ENCODE measurements around the gene KLK10.

The KLK10 gene, protein sequence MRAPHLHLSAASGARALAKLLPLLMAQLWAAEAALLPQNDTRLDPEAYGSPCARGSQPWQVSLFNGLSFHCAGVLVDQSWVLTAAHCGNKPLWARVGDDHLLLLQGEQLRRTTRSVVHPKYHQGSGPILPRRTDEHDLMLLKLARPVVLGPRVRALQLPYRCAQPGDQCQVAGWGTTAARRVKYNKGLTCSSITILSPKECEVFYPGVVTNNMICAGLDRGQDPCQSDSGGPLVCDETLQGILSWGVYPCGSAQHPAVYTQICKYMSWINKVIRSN

DNA sequence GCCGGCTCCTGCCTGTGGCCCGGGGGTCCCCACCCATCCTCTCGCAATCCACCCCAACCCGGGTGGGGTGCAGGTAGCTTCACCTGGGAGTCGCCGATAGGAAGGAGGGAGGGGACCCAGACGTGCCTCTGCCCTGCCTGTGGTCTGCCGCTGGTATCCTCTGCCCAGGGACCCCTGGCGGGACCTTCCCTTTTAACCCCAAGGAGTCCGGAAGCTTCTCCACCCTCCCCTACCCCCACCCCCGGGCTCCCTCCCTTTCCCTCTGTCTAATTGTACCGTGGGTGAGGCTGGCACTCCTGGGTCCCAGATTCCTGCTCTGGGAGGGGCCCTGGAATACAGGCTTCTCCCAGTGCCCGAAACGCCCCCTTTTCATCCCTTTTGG lies at the start of gene KLK10:
Gene KLK10 (minus strand): TSS at position 166 of the 382 bp plus-strand sequence. CDS start 579 bp downstream, outside the sequence.
- no peak within 1 kb of the TSS for H3K4me3 ChIP-seq (ENCODE audit: low read depth, low read length)
- TF ChIP-seq, protein P1, sequence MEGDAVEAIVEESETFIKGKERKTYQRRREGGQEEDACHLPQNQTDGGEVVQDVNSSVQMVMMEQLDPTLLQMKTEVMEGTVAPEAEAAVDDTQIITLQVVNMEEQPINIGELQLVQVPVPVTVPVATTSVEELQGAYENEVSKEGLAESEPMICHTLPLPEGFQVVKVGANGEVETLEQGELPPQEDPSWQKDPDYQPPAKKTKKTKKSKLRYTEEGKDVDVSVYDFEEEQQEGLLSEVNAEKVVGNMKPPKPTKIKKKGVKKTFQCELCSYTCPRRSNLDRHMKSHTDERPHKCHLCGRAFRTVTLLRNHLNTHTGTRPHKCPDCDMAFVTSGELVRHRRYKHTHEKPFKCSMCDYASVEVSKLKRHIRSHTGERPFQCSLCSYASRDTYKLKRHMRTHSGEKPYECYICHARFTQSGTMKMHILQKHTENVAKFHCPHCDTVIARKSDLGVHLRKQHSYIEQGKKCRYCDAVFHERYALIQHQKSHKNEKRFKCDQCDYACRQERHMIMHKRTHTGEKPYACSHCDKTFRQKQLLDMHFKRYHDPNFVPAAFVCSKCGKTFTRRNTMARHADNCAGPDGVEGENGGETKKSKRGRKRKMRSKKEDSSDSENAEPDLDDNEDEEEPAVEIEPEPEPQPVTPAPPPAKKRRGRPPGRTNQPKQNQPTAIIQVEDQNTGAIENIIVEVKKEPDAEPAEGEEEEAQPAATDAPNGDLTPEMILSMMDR (conservative IDR thresholded peaks at IDR 0.05; ENCODE audit: low read depth, low read length) = no peak
- DNase-seq (ENCODE audit: low read depth) = no peak

DNA sequence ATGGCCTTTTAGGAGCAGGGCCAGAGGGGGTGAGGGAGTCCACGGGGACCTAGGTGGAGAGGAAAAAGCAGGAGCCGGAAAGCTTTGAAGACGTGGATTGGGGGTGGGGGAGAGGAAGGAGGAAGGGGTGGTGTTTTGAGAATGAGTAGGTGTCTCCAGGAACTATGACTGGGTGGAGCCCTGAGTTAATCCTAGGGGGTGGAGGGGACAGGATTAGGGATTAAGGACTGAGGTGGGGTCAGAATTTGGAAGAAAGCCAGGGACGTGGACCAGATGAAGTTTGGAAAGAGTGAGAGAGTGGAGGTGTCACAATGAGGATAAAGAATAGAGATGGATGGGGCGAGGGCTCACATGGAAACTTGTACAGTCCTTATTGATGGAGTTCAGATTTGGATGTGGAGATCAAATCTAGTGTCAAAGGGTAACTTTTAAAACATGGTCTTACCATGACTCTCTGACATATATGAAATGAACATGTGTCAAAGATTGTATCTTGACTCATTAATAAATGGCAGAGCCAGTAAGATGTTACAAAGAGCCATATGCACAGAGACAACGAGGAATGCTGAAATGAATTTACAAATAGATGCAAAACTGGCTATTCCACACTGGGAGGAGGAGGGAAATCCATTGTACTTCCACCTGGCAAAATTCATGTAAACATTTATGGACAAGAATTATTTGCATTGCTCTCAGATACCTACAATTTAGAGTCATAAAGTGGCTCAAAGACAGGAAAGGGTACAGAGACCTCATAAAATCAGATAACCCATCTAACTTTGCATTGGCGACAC lies 47.1 kb upstream of the KLK10 start:
- TF ChIP-seq, protein P1 (conservative IDR thresholded peaks at IDR 0.05; ENCODE audit: low read depth, low read length) = no peak
- no peak for DNase-seq (ENCODE audit: low read depth)

DNA sequence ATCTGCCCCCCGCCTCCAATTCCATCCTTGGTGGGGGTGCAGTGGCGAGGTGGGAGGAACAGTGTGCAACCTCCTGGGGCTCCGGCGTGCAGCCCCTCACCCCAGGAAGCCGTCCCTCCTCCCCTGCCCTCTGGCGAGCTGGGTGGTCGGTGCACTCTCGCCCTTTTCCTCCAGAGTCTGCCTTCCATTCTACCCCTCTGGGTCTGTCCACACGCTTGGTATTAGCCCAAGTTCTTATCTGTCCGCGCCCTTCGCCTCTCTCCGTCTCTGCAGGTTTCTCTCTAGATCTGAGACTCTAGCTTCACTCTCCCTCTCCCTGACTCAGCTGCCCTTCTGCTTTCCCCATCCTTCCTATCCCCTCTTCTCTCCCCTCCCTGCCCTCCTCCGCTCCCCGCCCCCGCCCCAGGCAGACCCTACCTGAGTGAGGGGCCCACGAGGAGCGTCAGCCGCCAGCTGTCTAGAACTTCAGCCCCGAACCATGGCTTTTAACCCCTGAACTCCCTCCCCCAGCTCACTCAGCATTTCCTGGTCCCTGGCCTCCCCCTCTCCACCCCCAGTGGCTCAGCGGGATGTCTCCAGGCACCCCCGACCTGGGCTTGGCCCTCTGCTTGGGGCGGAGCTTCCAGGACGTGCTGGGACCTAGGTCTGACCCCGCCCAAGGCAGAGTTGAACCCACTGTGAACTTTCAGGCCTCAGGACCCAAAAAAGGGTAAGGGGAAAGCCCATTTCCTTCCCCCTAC lies 45.9 kb upstream of the KLK10 start:
- no peak overlapping the region for H3K4me3 ChIP-seq (ENCODE audit: low read depth, low read length)
- no peak for DNase-seq (ENCODE audit: low read depth)
- TF ChIP-seq, protein P1 (conservative IDR thresholded peaks at IDR 0.05; ENCODE audit: low read depth, low read length) = no peak

More for the DNA sequence above, 47.1 kb upstream of the KLK10 start:
- no peak overlapping the region for H3K4me3 ChIP-seq (ENCODE audit: low read depth, low read length)

DNA sequence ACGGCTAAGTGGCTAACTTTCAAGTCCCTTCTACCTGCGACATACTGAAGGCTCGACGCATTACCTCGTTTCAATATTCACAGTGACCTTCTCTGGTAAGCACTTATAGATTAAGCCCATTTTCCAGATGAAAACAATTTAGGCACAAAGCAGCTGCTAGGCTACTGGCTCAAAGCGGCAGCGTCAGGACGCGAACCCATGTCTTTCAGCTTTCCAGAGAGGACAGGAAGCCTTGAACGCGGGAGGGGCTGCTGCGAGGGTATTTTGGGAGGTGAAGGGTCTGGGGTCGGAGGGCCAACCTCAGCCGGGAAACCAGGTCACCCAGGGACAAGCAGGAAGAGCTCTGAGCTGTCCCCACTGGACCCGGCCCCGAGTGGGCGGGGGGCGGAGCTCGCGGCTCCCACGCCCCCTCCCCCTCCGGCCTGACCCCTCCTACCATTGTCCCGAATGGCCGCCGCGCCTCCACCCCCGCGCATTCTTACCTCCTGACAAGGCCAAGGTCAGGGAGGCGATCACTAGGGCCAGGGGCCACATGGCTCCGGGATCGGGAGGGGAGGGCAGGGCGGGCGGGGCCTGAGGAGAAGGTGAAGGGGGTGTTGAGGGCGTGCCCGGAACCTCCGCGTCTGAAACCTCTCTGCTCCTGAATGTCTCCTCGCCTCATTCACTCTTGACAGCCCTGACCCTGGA lies 45.2 kb upstream of the KLK10 start, which contains the start of gene KLK13:
Gene KLK13 (minus strand): TSS at position 559 of the 687 bp plus-strand sequence. CDS start 25 bp downstream, at position 534.
- DNase-seq (ENCODE audit: low read depth) = no peak
- TF ChIP-seq, protein P1 (conservative IDR thresholded peaks at IDR 0.05; ENCODE audit: low read depth, low read length) = no peak
- no peak within 1 kb of the TSS for H3K4me3 ChIP-seq (ENCODE audit: low read depth, low read length)

DNA sequence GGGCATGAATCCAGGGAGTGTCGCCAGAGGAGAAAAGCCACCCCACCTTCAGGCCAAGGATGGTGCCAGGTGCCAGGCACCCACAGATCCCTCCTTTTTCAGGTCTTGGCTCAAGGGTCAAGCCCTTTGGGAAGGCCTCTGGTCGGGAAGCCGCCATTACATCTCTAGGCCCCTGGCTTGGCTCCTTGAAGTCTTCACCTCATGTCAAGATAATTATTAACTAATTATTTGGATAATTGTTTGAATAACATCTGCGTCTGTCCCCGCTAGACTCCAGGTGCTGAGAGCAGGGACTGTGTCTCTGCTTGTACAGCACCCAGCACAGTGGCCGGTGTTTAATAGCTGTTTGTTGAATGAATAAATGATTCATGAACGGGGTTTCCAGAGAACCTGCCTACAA lies 44.2 kb upstream of the KLK10 start:
- DNase-seq (ENCODE audit: low read depth) = no peak
- H3K4me3 ChIP-seq (ENCODE audit: low read depth, low read length) = no peak overlapping the region
- TF ChIP-seq, protein P1 (conservative IDR thresholded peaks at IDR 0.05; ENCODE audit: low read depth, low read length) = no peak

DNA sequence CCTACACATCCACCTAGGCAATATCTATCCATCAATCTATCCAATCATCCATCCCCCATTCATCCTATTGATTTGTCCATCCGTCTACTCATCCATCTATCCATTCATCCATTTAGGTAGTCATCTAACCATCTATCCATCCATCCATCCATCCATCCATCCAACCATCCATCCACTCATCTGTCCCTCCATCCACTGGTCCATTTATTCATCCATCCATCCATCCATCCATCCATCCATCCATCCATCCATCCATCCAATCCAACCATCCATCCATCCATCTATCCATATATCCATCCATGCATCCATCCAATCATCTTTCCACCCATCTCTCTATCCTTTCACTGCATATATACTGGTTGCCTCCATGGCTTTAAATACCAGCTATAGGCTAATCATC lies 41.5 kb upstream of the KLK10 start:
- no peak for DNase-seq (ENCODE audit: low read depth)
- H3K4me3 ChIP-seq (ENCODE audit: low read depth, low read length) = no peak overlapping the region
- TF ChIP-seq, protein P1 (conservative IDR thresholded peaks at IDR 0.05; ENCODE audit: low read depth, low read length) = no peak

All from choroid plexus epithelial cell (primary cell).